MM.1S (cell line): Measurements from ENCODE around the gene SEPTIN1.

ENCODE experiments used
- DNase-seq: peaks from one replicate; pipeline ENCODE4 v3.0.0-alpha.2; 2015
- H2AFZ ChIP-seq: fragments of 300-600 bp; sonication (generic); 2 replicates; pipeline ENCODE4 v1.6.0; 2016; ENCODE audit warnings: antibody characterized with exemption, low read length
- H3F3A ChIP-seq: fragments of 300-600 bp; sonication (generic); 2 replicates; pipeline ENCODE4 v1.6.1; 2016; ENCODE audit warnings: mild to moderate bottlenecking, antibody characterized with exemption, low read length, moderate library complexity, mixed read lengths; ENCODE audit not compliant: insufficient read depth
- H3K27ac ChIP-seq: fragments of 300-600 bp; sonication (generic); 2 replicates; pipeline ENCODE4 v1.5.1; 2016; ENCODE audit warnings: mild to moderate bottlenecking, low read length
- H3K27me3 ChIP-seq: fragments of 300-600 bp; sonication (generic); replicated peaks from 2 replicates; pipeline ENCODE4 v1.6.0; 2016; ENCODE audit warnings: low read length; ENCODE audit not compliant: insufficient read depth
- H3K36me3 ChIP-seq: fragments of 300-600 bp; sonication (generic); replicated peaks from 2 replicates; pipeline ENCODE4 v1.6.1; 2016; ENCODE audit warnings: mild to moderate bottlenecking, low read length, mixed read lengths; ENCODE audit not compliant: insufficient read depth
- H3K4me1 ChIP-seq: fragments of 300-600 bp; sonication (generic); 2 replicates; pipeline ENCODE4 v1.6.1; 2016; ENCODE audit warnings: low read length, mixed read lengths
- H3K4me2 ChIP-seq: fragments of 300-600 bp; sonication (generic); 2 replicates; pipeline ENCODE4 v1.6.0; 2016; ENCODE audit warnings: low read depth, low read length
- H3K4me3 ChIP-seq: fragments of 300-600 bp; sonication (generic); 2 replicates; pipeline ENCODE4 v1.5.1; 2016; ENCODE audit warnings: low read length, mixed read lengths
- H3K79me2 ChIP-seq: fragments of 300-600 bp; sonication (generic); 2 replicates; pipeline ENCODE4 v1.6.1; 2016; ENCODE audit warnings: mixed run types, low read length, mixed read lengths
- H3K9ac ChIP-seq: fragments of 300-600 bp; sonication (generic); 2 replicates; pipeline ENCODE4 v1.6.1; 2016; ENCODE audit warnings: low read length, mixed read lengths
- H3K9me2 ChIP-seq: fragments of 300-600 bp; sonication (generic); replicated peaks from 2 replicates; pipeline ENCODE4 v1.6.1; 2016; ENCODE audit warnings: mild to moderate bottlenecking, low read length, mixed read lengths; ENCODE audit not compliant: insufficient read depth
- H3K9me3 ChIP-seq: fragments of 300-600 bp; sonication (generic); replicated peaks from 2 replicates; pipeline ENCODE4 v1.6.1; 2016; ENCODE audit warnings: mild to moderate bottlenecking, low read length, mixed read lengths; ENCODE audit not compliant: insufficient read depth
- H4K20me1 ChIP-seq: fragments of 300-600 bp; sonication (generic); 2 replicates; pipeline ENCODE4 v1.6.1; 2016; ENCODE audit warnings: mild to moderate bottlenecking, low read length, moderate library complexity, mixed read lengths; ENCODE audit not compliant: insufficient read depth
- EZH2 ChIP-seq: fragments of 300-600 bp; sonication (generic); optimal IDR thresholded peaks from 2 replicates; pipeline ENCODE3; 2017; ENCODE audit warnings: low read depth, mild to moderate bottlenecking, antibody characterized with exemption, low read length, mixed read lengths
- EZH2phosphoT487 ChIP-seq: fragments of 300-600 bp; sonication (generic); IDR thresholded peaks from 2 replicates; pipeline ENCODE4 v1.6.1; 2018; ENCODE audit warnings: antibody characterized with exemption, low read length
- TF ChIP-seq, protein P1 (sequence below): fragments of 300-600 bp; sonication (generic); IDR thresholded peaks from 2 replicates; pipeline ENCODE4 v1.5.1; 2016; ENCODE audit warnings: antibody characterized with exemption, low read length, mixed read lengths

The SEPTIN1 gene

GRCh38 chr16:30352488-30353401, 29.6 kb downstream of the SEPTIN1 start:
- DNase-seq, result no peak
- H3K27me3 ChIP-seq, result no peaks in the 10 kb centered on the region
- peaks cover 9% of the 10 kb centered on the region for H3F3A ChIP-seq
- H3K9me2 ChIP-seq, result no peaks in the 10 kb centered on the region
- H4K20me1 ChIP-seq, result no peaks in the 10 kb centered on the region
- H3K4me3 ChIP-seq, result no peak overlapping the region
- peaks cover 23% of the 10 kb centered on the region for H3K4me1 ChIP-seq
- TF ChIP-seq EZH2phosphoT487 (no peak), EZH2 (no peak)
- TF ChIP-seq, protein P1, sequence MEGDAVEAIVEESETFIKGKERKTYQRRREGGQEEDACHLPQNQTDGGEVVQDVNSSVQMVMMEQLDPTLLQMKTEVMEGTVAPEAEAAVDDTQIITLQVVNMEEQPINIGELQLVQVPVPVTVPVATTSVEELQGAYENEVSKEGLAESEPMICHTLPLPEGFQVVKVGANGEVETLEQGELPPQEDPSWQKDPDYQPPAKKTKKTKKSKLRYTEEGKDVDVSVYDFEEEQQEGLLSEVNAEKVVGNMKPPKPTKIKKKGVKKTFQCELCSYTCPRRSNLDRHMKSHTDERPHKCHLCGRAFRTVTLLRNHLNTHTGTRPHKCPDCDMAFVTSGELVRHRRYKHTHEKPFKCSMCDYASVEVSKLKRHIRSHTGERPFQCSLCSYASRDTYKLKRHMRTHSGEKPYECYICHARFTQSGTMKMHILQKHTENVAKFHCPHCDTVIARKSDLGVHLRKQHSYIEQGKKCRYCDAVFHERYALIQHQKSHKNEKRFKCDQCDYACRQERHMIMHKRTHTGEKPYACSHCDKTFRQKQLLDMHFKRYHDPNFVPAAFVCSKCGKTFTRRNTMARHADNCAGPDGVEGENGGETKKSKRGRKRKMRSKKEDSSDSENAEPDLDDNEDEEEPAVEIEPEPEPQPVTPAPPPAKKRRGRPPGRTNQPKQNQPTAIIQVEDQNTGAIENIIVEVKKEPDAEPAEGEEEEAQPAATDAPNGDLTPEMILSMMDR, result no peak; the same call in 1 of the 2 replicates
- no peak overlapping the region for H3K4me2 ChIP-seq
- H3K36me3 ChIP-seq, result peaks cover 2% of the 10 kb centered on the region; the same call in 1 of the 2 replicates
- no peak overlapping the region for H2AFZ ChIP-seq
- no peak overlapping the region for H3K27ac ChIP-seq
- H3K79me2 ChIP-seq, result peaks cover 45% of the 10 kb centered on the region
- no peaks in the 10 kb centered on the region for H3K9me3 ChIP-seq
- no peak overlapping the region for H3K9ac ChIP-seq

- H3K4me1 ChIP-seq, result peaks cover 23% of the 10 kb centered on the region
- no peak overlapping the region for H2AFZ ChIP-seq
- DNase-seq, result no peak
- no peaks in the 10 kb centered on the region for H3K27me3 ChIP-seq
- H3K9me2 ChIP-seq, result no peaks in the 10 kb centered on the region
- H4K20me1 ChIP-seq, result no peaks in the 10 kb centered on the region
- H3K9me3 ChIP-seq, result no peaks in the 10 kb centered on the region
- no peak overlapping the region for H3K9ac ChIP-seq
- no peak overlapping the region for H3K4me2 ChIP-seq
- peaks cover 45% of the 10 kb centered on the region for H3K79me2 ChIP-seq
- peaks cover 9% of the 10 kb centered on the region for H3F3A ChIP-seq
- no peak overlapping the region for H3K4me3 ChIP-seq
- TF ChIP-seq EZH2phosphoT487 (no peak), EZH2 (no peak)
- TF ChIP-seq, protein P1, result no peak
- peaks cover 2% of the 10 kb centered on the region; the same call in 1 of the 2 replicates for H3K36me3 ChIP-seq
- no peak overlapping the region for H3K27ac ChIP-seq
Measured at GRCh38 chr16:30351586-30352419, 30.6 kb downstream of the SEPTIN1 start.

DNA sequence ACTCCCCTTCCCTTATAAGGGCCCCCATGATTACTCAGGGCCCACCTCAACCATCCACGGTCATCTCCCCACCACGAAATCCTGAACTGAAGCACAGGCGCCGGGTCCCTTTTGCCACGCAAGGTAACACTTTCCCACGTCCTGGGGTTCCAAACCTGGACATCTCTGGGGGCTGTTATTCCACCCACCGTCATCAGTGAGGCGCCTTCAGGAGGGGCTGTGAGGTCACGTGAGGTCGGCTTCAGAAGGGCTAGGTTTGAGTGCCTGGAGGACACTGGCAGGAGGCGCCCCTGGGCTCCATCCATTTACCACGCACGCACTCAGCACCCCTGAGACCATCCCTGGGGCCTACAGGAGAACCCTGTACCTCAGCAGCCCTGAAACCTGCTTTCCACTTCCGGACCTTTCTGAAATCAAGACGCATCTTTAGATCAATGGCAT, 31.3 kb downstream of the SEPTIN1 start:
- no peak overlapping the region for H2AFZ ChIP-seq

More for the DNA sequence above, 31.3 kb downstream of the SEPTIN1 start:
- Histone ChIP-seq H3K4me2 (0 out of 2 replicates have a peak overlapping the region, but pooled peaks have one; percentile 4), H3K9ac (no peak overlapping the region), H4K20me1 (no peaks in the 10 kb centered on the region), H3F3A (peaks cover 1% of the 10 kb centered on the region; the same call in 1 of the 2 replicates), H3K79me2 (peaks cover 42% of the 10 kb centered on the region), H3K4me1 (peaks cover 19% of the 10 kb centered on the region), H3K4me3 (no peak overlapping the region), H3K9me3 (no peaks in the 10 kb centered on the region), H3K9me2 (no peaks in the 10 kb centered on the region), H3K27me3 (no peaks in the 10 kb centered on the region), H3K27ac (peak overlapping the region; percentile 33; the same call in 1 of the 2 replicates), H3K36me3 (peaks cover 2% of the 10 kb centered on the region; the same call in 1 of the 2 replicates)
- no peak for DNase-seq
- TF ChIP-seq, protein P1, result no peak
- TF ChIP-seq EZH2phosphoT487, result no peak
- TF ChIP-seq EZH2, result no peak
